Liver (tissue), 3 donors: ENCODE measurements around the gene RPS5.

Experiments
- CTCF ChIP-seq: fragments of 150-350 bp; IDR thresholded peaks from 2 replicates; pipeline ENCODE4 v1.5.1; 2017; ENCODE audit warnings: improper control_type of control experiment, low read depth, low read length; ENCODE audit not compliant: missing input control
- GABPA ChIP-seq, 2 donors: IDR thresholded peaks in 1 of 2; conservative IDR thresholded peaks in 1 of 2; 2 replicates each; pipeline ENCODE4 v1.6.1; 2016; ENCODE audit warnings: antibody characterized with exemption in 2 of 2, mild to moderate bottlenecking in 1 of 2, moderate library complexity in 1 of 2
- REST ChIP-seq: IDR thresholded peaks from 2 replicates; pipeline ENCODE4 v1.6.1; 2016; ENCODE audit warnings: antibody characterized with exemption, mild to moderate bottlenecking
- RXRA ChIP-seq, 2 donors: IDR thresholded peaks; 2 replicates each; pipeline ENCODE4 v1.6.1; 2017 to 2018; ENCODE audit warnings: antibody characterized with exemption in 2 of 2, mild to moderate bottlenecking in 1 of 2
- donor health status: healthy.
- donor health status: healthy.

- no peak for TF ChIP-seq CTCF
- no peak for TF ChIP-seq GABPA (IDR thresholded peaks at IDR 0.05 in 1 of 2, conservative IDR thresholded peaks at IDR 0.05 in 1 of 2)
- no peak for TF ChIP-seq REST
- no peak for TF ChIP-seq RXRA (IDR thresholded peaks at IDR 0.05)
Observed at GRCh38 chr19:58345558-58345957, 41.5 kb upstream of the RPS5 start.
